Type B pancreatic cell (in vitro differentiated cells): ENCODE results near the gene ALK. TPM values are rescaled to one million over a fixed set of nuclear protein-coding genes. Genes with fewer than 3 reads are reported as not detected.

Source experiments
- DNase-seq: peaks from one replicate; pipeline ENCODE4 v3.0.0; 2021; ENCODE audit warnings: mixed read lengths; ENCODE audit not compliant: unreplicated experiment; ENCODE audit errors: extremely low spot score
- H3K27ac Mint-ChIP-seq: 2 replicates; pipeline ENCODE4 v1.8.0; 2021; ENCODE audit warnings: mild to moderate bottlenecking, mixed read lengths
- H3K27me3 Mint-ChIP-seq: 2 replicates; pipeline ENCODE4 v1.8.0; 2021; ENCODE audit warnings: mixed read lengths
- H3K36me3 Mint-ChIP-seq: 2 replicates; pipeline ENCODE4 v1.8.0; 2021; ENCODE audit warnings: mixed read lengths
- H3K4me1 Mint-ChIP-seq: one replicate; pipeline ENCODE4 v1.8.0; 2021; ENCODE audit warnings: mixed read lengths; ENCODE audit not compliant: unreplicated experiment
- H3K4me3 Mint-ChIP-seq: 2 replicates; pipeline ENCODE4 v1.8.0; 2021; ENCODE audit warnings: mild to moderate bottlenecking, mixed read lengths
- H3K9me3 Mint-ChIP-seq: 2 replicates; pipeline ENCODE4 v1.8.0; 2021; ENCODE audit warnings: mixed read lengths
- total RNA-seq: library from RNA; stranded (reverse); gene quantifications from 2 replicates; pipeline ENCODE4 v1.2.1, GENCODE V29; 2021; ENCODE audit warnings: low replicate concordance
- TF ChIP-seq, protein P1 (sequence below): fragments of 200-600 bp; sonication (generic); conservative IDR thresholded peaks from 2 replicates; pipeline ENCODE4 v1.5.0; 2021; ENCODE audit warnings: antibody characterized with exemption, mild to moderate bottlenecking

Gene ALK
- total RNA-seq, 1 donor from 2014 or later = 7.7 TPM

DNA sequence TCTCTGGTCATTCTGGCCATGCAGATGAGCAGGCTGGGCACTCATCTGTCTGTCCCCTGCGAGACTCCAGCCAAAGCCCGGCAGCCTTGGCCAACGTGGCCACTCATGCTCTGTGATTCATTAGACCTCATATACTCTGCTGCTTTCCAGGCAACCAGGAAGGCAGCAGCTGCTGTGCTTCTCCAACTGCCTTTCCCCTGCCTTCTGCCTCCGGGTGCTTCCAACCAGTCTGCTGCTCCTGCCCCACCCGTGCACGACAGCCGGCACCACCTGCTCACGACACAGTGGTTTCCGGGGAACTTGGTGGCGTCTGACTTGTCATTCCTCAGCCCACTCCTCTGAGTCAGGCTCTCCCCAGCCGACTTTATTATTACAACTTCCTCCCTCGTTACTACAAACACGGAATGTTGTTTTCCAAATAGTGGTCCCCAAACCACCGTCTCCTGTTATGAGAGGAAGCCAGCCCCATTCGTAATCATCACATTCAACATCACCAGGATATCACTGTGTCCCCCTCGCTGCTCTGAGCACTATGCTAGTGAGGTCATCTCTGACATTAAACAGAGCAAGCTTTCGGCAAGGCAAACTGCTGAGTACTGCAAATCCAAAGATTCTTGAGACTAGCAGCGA lies 392.4 kb downstream of the ALK start:
- Mint-ChIP-seq H3K27ac (peak overlapping the region; percentile 50), H3K4me1 (peaks cover 9% of the 10 kb centered on the region)

DNA sequence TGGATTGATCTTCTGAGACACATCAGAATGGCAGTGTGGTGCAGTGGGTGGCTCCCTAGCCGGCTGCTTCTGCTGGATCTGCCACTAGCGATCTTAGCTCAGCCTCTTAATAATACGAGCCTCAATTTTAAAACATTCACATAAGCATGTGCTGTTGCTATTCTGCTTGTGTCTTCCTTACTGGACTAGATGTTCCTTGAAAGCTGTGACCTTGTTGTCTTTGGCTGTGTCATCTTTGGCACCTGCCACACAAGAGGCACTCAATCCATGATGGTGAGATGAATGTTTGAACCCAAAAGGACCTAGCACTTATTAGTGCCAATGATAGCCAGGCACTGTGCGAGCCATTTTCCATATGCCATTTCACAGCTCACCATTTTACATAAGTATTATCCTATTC lies 393.0 kb downstream of the ALK start:
- no peak overlapping the region for H3K27ac Mint-ChIP-seq
- peaks cover 4% of the 10 kb centered on the region for H3K27me3 Mint-ChIP-seq
- H3K9me3 Mint-ChIP-seq = no peaks in the 10 kb centered on the region
- TF ChIP-seq, protein P1, sequence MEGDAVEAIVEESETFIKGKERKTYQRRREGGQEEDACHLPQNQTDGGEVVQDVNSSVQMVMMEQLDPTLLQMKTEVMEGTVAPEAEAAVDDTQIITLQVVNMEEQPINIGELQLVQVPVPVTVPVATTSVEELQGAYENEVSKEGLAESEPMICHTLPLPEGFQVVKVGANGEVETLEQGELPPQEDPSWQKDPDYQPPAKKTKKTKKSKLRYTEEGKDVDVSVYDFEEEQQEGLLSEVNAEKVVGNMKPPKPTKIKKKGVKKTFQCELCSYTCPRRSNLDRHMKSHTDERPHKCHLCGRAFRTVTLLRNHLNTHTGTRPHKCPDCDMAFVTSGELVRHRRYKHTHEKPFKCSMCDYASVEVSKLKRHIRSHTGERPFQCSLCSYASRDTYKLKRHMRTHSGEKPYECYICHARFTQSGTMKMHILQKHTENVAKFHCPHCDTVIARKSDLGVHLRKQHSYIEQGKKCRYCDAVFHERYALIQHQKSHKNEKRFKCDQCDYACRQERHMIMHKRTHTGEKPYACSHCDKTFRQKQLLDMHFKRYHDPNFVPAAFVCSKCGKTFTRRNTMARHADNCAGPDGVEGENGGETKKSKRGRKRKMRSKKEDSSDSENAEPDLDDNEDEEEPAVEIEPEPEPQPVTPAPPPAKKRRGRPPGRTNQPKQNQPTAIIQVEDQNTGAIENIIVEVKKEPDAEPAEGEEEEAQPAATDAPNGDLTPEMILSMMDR = no peak
- peaks cover 9% of the 10 kb centered on the region for H3K4me1 Mint-ChIP-seq
- H3K4me3 Mint-ChIP-seq = no peak overlapping the region
- peaks cover 5% of the 10 kb centered on the region for H3K36me3 Mint-ChIP-seq
- no peak for DNase-seq

More for the DNA sequence above, 392.4 kb downstream of the ALK start:
- H3K4me3 Mint-ChIP-seq = peak overlapping the region; percentile 6
- H3K9me3 Mint-ChIP-seq = no peaks in the 10 kb centered on the region
- DNase-seq = no peak
- H3K36me3 Mint-ChIP-seq = peaks cover 5% of the 10 kb centered on the region
- TF ChIP-seq, protein P1 = no peak
- H3K27me3 Mint-ChIP-seq = peaks cover 4% of the 10 kb centered on the region

DNA sequence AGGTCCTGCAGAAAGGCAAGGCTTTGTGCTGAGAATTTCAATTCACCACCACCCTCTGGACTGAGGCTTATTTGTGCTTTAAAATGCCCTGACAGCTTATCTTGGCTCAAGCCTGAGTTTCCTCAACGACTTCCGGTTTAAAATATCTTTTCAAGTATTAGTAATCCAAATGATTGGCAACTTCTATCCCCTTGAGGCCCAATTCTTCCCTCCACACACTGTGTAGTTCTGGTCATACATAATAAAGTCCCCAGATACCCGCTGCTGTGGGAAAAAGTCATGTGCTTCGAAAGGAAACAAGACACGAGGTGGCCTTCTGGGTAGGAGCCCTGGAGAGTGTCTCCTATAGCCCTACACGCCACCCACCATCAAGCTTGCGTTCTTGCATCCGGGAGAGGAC lies 393.4 kb downstream of the ALK start:
- H3K4me1 Mint-ChIP-seq = peaks cover 9% of the 10 kb centered on the region
- H3K27me3 Mint-ChIP-seq = peaks cover 4% of the 10 kb centered on the region
- H3K9me3 Mint-ChIP-seq = no peaks in the 10 kb centered on the region
- TF ChIP-seq, protein P1 = no peak
- no peak for DNase-seq
- no peak overlapping the region for H3K27ac Mint-ChIP-seq
- no peak overlapping the region for H3K4me3 Mint-ChIP-seq
- H3K36me3 Mint-ChIP-seq = peaks cover 5% of the 10 kb centered on the region

DNA sequence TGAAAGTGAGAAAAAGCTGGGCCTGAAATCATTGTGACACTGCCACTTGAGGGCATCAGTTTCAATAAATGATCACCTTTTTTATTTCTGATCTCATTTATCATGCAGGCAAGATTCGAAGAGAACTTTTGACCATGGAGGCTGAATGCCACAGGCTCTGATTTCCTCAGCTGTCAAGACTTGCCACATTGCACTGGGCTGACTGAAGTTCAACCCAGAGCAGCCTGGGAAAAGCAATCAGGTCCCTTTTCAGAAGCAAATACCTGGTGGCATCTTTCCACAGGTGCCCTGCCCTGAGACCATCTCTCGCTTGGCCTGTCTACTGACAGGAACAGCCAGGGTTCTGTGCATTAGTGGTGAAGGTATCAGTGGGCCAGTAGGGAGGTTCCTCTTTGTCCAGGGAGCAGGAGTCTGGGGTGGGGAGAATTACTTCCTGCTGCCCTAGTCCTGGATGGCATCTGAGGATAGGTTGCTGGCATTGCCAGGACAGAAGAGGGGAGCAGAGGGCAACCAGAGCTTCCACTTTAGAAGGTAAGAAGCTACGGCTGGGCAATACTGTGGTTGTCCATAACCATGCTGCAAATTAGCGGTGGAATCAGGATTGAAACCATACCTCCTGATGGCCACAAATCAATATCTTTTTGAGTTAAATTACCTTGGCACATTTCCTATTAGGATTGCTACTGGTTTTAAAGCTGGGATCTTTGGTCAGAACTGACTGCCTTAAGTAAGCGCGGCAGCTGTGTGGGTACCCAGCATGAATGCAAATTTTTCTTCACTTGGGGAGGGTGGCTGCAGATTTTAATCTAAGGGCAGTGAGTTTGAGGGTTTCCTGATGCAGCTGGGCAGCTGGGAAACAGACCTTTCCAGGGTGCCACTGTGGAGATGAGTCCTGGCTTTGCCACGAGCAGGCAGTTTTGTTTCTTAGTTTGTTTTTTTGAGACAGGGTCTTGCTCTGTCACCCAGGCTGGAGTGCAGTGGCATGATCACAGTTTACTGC lies 394.5 kb downstream of the ALK start:
- Mint-ChIP-seq H3K36me3 (peaks cover 5% of the 10 kb centered on the region), H3K27me3 (peaks cover 4% of the 10 kb centered on the region), H3K27ac (no peak overlapping the region), H3K4me1 (peaks cover 9% of the 10 kb centered on the region), H3K4me3 (no peak overlapping the region), H3K9me3 (no peaks in the 10 kb centered on the region)
- TF ChIP-seq, protein P1 = no peak
- no peak for DNase-seq

DNA sequence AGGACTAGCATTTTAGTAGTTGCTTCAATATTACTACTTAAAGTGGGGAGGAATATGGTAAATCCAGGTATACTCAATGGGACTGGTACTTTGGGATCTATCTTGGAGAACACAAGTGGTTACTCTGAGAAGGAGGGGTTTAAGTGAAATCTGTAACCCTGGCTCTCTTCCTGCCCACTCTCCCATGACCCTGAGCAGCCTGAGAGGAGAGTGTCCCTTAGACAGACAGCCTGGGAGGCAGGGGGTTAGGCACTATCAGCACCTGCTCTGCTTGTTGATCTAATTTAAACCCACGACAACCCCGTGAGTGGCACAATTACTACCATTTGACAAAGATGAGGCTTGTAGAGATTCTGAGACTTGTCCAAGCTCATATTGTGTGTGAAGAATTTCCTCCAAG lies 395.5 kb downstream of the ALK start:
- H3K4me1 Mint-ChIP-seq = peaks cover 9% of the 10 kb centered on the region

More for the DNA sequence above, 395.5 kb downstream of the ALK start:
- TF ChIP-seq, protein P1 = no peak
- DNase-seq = no peak
- Mint-ChIP-seq H3K36me3 (peaks cover 5% of the 10 kb centered on the region), H3K4me3 (no peak overlapping the region), H3K9me3 (no peaks in the 10 kb centered on the region), H3K27me3 (peaks cover 4% of the 10 kb centered on the region), H3K27ac (no peak overlapping the region)
